IMR-90 (cell line): ENCODE results near the gene ST6GALNAC3. TPM values are rescaled to one million over a fixed set of nuclear protein-coding genes. Genes with fewer than 3 reads are reported as not detected.

ENCODE experiments used
- ATAC-seq: fragments of 200-7000 bp; cut with Tn5 transposase; 2 replicates; pipeline ENCODE4 v1.9.1; 2020; ENCODE audit warnings: low read depth, mild to moderate bottlenecking, moderate library complexity
- BruUV-seq: library from RNA; stranded (reverse); fragments of 400-500 nt; replicated peaks from 2 replicates; lab custom pipeline; 2021; lab: Mats Ljungman, UMichigan
- CTCF ChIA-PET: fragments of 300-600 bp; formaldehyde crosslinking; extraction: SDS; loops from one replicate; lab custom pipeline; 2021; ENCODE audit warnings: antibody characterized with exemption; lab: Yijun Ruan, JAX
- POLR2A ChIA-PET: fragments of 300-600 bp; sonication (Branson Sonifier 250); formaldehyde crosslinking; loops from one replicate; lab custom pipeline; 2022; ENCODE audit warnings: antibody characterized with exemption; ENCODE audit not compliant: unreplicated experiment; lab: Charles Lee
- DNase-seq: peaks from one replicate; pipeline ENCODE4 v3.0.0; 2013
- H2AFZ ChIP-seq: replicated peaks from 2 replicates; pipeline ENCODE3; 2013; ENCODE audit warnings: low read length, mild to moderate bottlenecking; ENCODE audit not compliant: poor library complexity
- H2AK5ac ChIP-seq: 2 replicates; pipeline ENCODE4 v1.6.1; 2013; ENCODE audit warnings: low read depth, low read length, inconsistent platforms
- H2AK9ac ChIP-seq: replicated peaks from 2 replicates; pipeline ENCODE3; 2013; ENCODE audit warnings: mild to moderate bottlenecking, low read depth, low read length, moderate library complexity; ENCODE audit not compliant: poor library complexity
- H2BK120ac ChIP-seq: 2 replicates; pipeline ENCODE4 v1.6.1; 2013; ENCODE audit warnings: low read depth, low read length, inconsistent platforms
- H2BK15ac ChIP-seq: 3 replicates; pipeline ENCODE4 v1.6.1; 2013; ENCODE audit warnings: low read depth, low read length, inconsistent platforms
- H2BK20ac ChIP-seq: 2 replicates; pipeline ENCODE4 v1.6.1; 2013; ENCODE audit warnings: low read depth, mild to moderate bottlenecking, inconsistent platforms, low read length, moderate library complexity
- H2BK5ac ChIP-seq: 2 replicates; pipeline ENCODE4 v1.6.1; 2013; ENCODE audit warnings: mild to moderate bottlenecking, low read depth, low read length, inconsistent platforms; ENCODE audit not compliant: poor library complexity, severe bottlenecking
- H3K14ac ChIP-seq: replicated peaks from 2 replicates; pipeline ENCODE4 v1.6.1; 2013; ENCODE audit warnings: low read depth, low read length, inconsistent platforms
- H3K18ac ChIP-seq: 2 replicates; pipeline ENCODE4 v1.6.1; 2013; ENCODE audit warnings: low read depth, low read length, control low read depth
- H3K23ac ChIP-seq: 2 replicates; pipeline ENCODE4 v1.6.1; 2013; ENCODE audit warnings: low read depth, low read length, inconsistent platforms
- H3K27ac ChIP-seq: 2 replicates; pipeline ENCODE4 v1.5.1; 2013; ENCODE audit warnings: mild to moderate bottlenecking, control low read depth, low read length; ENCODE audit not compliant: insufficient read depth
- H3K27me3 ChIP-seq: 2 replicates; pipeline ENCODE4 v1.6.1; 2013; ENCODE audit warnings: low read length; ENCODE audit not compliant: control insufficient read depth, insufficient read depth
- H3K36me3 ChIP-seq: 2 replicates; pipeline ENCODE4 v1.6.1; 2013; ENCODE audit warnings: low read length, mixed read lengths; ENCODE audit not compliant: control insufficient read depth, insufficient read depth
- H3K4ac ChIP-seq: 2 replicates; pipeline ENCODE4 v1.6.1; 2013; ENCODE audit warnings: low read depth, low read length, inconsistent platforms
- H3K4me1 ChIP-seq: 2 replicates; pipeline ENCODE4 v1.6.1; 2013; ENCODE audit warnings: low read length, mixed read lengths; ENCODE audit not compliant: control insufficient read depth, insufficient read depth
- H3K4me2 ChIP-seq: 2 replicates; pipeline ENCODE4 v1.6.1; 2013; ENCODE audit warnings: low read depth, mild to moderate bottlenecking, control low read depth, low read length, moderate library complexity
- H3K4me3 ChIP-seq: 2 replicates; pipeline ENCODE4 v1.5.1; 2013; ENCODE audit warnings: low read depth, mild to moderate bottlenecking, control low read depth, low read length, moderate library complexity; ENCODE audit not compliant: insufficient read depth
- H3K56ac ChIP-seq: 2 replicates; pipeline ENCODE4 v1.6.1; 2013; ENCODE audit warnings: low read length, inconsistent platforms; ENCODE audit not compliant: insufficient read depth; ENCODE audit errors: extremely low read depth
- H3K79me1 ChIP-seq, 2 experiments: 2 replicates each; pipeline ENCODE4 v1.6.1; 2013; ENCODE audit warnings: low read length in 2 of 2, inconsistent platforms in 1 of 2, low read depth in 1 of 2
- H3K9ac ChIP-seq: 2 replicates; pipeline ENCODE4 v1.6.1; 2013; ENCODE audit warnings: low read depth, low read length, control low read depth
- H3K9me1 ChIP-seq: 2 replicates; pipeline ENCODE4 v1.6.1; 2013; ENCODE audit warnings: low read length, inconsistent platforms; ENCODE audit not compliant: insufficient read depth
- H3K9me3 ChIP-seq: 2 replicates; pipeline ENCODE4 v1.6.1; 2013; ENCODE audit warnings: low read length; ENCODE audit not compliant: control insufficient read depth, insufficient read depth
- H4K20me1 ChIP-seq: 2 replicates; pipeline ENCODE4 v1.6.1; 2013; ENCODE audit warnings: low read length, inconsistent platforms; ENCODE audit not compliant: insufficient read depth
- H4K5ac ChIP-seq: 2 replicates; pipeline ENCODE4 v1.6.1; 2013; ENCODE audit warnings: mild to moderate bottlenecking, low read depth, low read length, control low read depth
- H4K8ac ChIP-seq, 2 experiments: 2 replicates each; pipeline ENCODE4 v1.6.1; 2013; ENCODE audit warnings: low read depth in 2 of 2, low read length in 2 of 2, control low read depth in 1 of 2, inconsistent platforms in 1 of 2
- H4K91ac ChIP-seq: 2 replicates; pipeline ENCODE4 v1.6.1; 2013; ENCODE audit warnings: low read depth, low read length, inconsistent platforms; ENCODE audit not compliant: insufficient read depth
- CEBPB ChIP-seq: IDR thresholded peaks from 2 replicates; pipeline ENCODE4 v1.6.1; 2012; ENCODE audit warnings: low read depth, low read length, improper control_type of control experiment
- MAFK ChIP-seq: IDR thresholded peaks from 2 replicates; pipeline ENCODE4 v1.6.1; 2012; ENCODE audit warnings: low read depth, low read length, improper control_type of control experiment
- MAZ ChIP-seq: IDR thresholded peaks from 2 replicates; pipeline ENCODE4 v1.6.1; 2012; ENCODE audit warnings: low read depth, mild to moderate bottlenecking, low read length, improper control_type of control experiment, moderate library complexity, borderline replicate concordance
- MXI1 ChIP-seq: IDR thresholded peaks from 2 replicates; pipeline ENCODE4 v1.6.1; 2012; ENCODE audit warnings: low read depth, mild to moderate bottlenecking, low read length, moderate library complexity, borderline replicate concordance
- NFE2L2 ChIP-seq: fragments of 150-350 bp; IDR thresholded peaks from 2 replicates; pipeline ENCODE4 v1.6.1; 2016; ENCODE audit warnings: low read depth, mild to moderate bottlenecking, low read length
- POLR2A ChIP-seq: IDR thresholded peaks from 2 replicates; pipeline ENCODE4 v1.6.1; 2012; ENCODE audit warnings: mild to moderate bottlenecking, low read depth, low read length
- RAD21 ChIP-seq: IDR thresholded peaks from 2 replicates; pipeline ENCODE4 v1.6.1; 2012; ENCODE audit warnings: low read length, improper control_type of control experiment
- RFX5 ChIP-seq: IDR thresholded peaks from 2 replicates; pipeline ENCODE4 v1.8.0; 2012; ENCODE audit warnings: low read depth, mild to moderate bottlenecking, low read length, moderate library complexity
- SMC3 ChIP-seq: fragments of 150-350 bp; IDR thresholded peaks from 2 replicates; pipeline ENCODE4 v1.6.1; 2016; ENCODE audit warnings: low read depth, mild to moderate bottlenecking, antibody characterized with exemption, low read length, moderate library complexity
- WGBS, 2 experiments: methylation state at CpG; one replicate each; pipeline versions ENCODE4 v1.1.5 to v1.1.7; 2013; ENCODE audit warnings: missing lambda C conversion rate in 2 of 2; ENCODE audit not compliant: insufficient read length in 1 of 2; ENCODE audit errors: extremely low coverage in 2 of 2; 5-methylcytosine and 5-hydroxymethylcytosine counted together
- dilution Hi-C: fragments of 300-500 bp; cut with HindIII; formaldehyde crosslinking; loops from one replicate; pipeline ENCODE4 v1.14.3; 2018; ENCODE audit warnings: low sequenced_read_pairs; ENCODE audit not compliant: unreplicated experiment
- in situ Hi-C: fragments of 300-500 bp; cut with MboI; formaldehyde crosslinking; loops from 3 replicates; pipeline ENCODE4 v1.14.3; 2019; ENCODE audit warnings: low sequenced_read_pairs, inconsistent platforms, mixed read lengths
- intact Hi-C: fragments of 100-400 bp; cut with micrococcal nuclease; formaldehyde crosslinking; loops from 2 replicates; pipeline ENCODE4 v1.10.0; 2022
- polyA plus RNA-seq, 3 experiments: library from polyadenylated mRNA; depleted of rRNA; stranded (reverse); fragments of >200 nt; gene quantifications; 2 replicates each; pipeline ENCODE4 v1.2.3, GENCODE V29; 2012; ENCODE audit warnings: low replicate concordance in 1 of 3
- total RNA-seq: library from RNA; depleted of rRNA; stranded (reverse); fragments of >200 nt; gene quantifications from 2 replicates; pipeline ENCODE4 v1.2.3, GENCODE V29; 2012
- TF ChIP-seq, protein P1 (sequence below): fragments of 150-350 bp; IDR thresholded peaks from 2 replicates; pipeline ENCODE4 v1.6.1; 2017; ENCODE audit warnings: mild to moderate bottlenecking, antibody characterized with exemption, low read length, low read depth
- TF ChIP-seq, protein P2 (sequence below): fragments of 150-350 bp; IDR thresholded peaks from 2 replicates; pipeline ENCODE4 v1.6.1; 2016; ENCODE audit warnings: low read depth, mild to moderate bottlenecking, low read length, moderate library complexity, borderline replicate concordance
- TF ChIP-seq, protein P3 (sequence below): conservative IDR thresholded peaks from 2 replicates; pipeline ENCODE4 v1.5.1; 2012; ENCODE audit warnings: mild to moderate bottlenecking, low read depth, low read length, improper control_type of control experiment

The ST6GALNAC3 gene
- total and polyA plus RNA-seq, 2 of the 4 experiments (the other 2 are of a cell fraction), result 0.65 to 1.3 TPM

GRCh38 chr1:76093522-76094312 is 19.2 kb downstream of the ST6GALNAC3 start:
- ATAC-seq (no peak), DNase-seq (no peak)
- Histone ChIP-seq H4K91ac (no peak overlapping the region), H2BK20ac (no peak overlapping the region), H3K27me3 (no peaks in the 10 kb centered on the region), H3K79me1 (no peaks in the 10 kb centered on the region), H3K27ac (no peak overlapping the region), H2AK9ac (no peak overlapping the region), H2BK15ac (no peak overlapping the region), H3K14ac (no peak overlapping the region), H3K4me3 (no peak overlapping the region), H4K20me1 (no peaks in the 10 kb centered on the region), H3K4me1 (no peaks in the 10 kb centered on the region), H2BK5ac (no peak overlapping the region), H4K5ac (no peak overlapping the region), H3K4ac (no peak overlapping the region), H2AK5ac (no peak overlapping the region), H3K9ac (no peak overlapping the region), H3K9me1 (no peaks in the 10 kb centered on the region), H3K18ac (no peak overlapping the region), H2AFZ (no peak overlapping the region), H3K4me2 (no peak overlapping the region), H3K36me3 (no peaks in the 10 kb centered on the region), H4K8ac (no peak overlapping the region), H2BK120ac (no peak overlapping the region), H3K23ac (no peak overlapping the region), H3K9me3 (no peaks in the 10 kb centered on the region), H3K56ac (no peak overlapping the region)
- BruUV-seq, result no TSS peak
- ChIA-PET POLR2A (no interaction called here), CTCF (no interaction called here)
- dilution Hi-C loops, result no loop called here
- in situ Hi-C loops, result no loop called here
- 40% methylated on average over 1 of the region's 8 CpGs; no CpG with 5 or more reads in 1 of the 2 experiments for WGBS, 2 experiments
- TF ChIP-seq POLR2A (no peak), MAZ (no peak), NFE2L2 (no peak), MAFK (no peak), CEBPB (no peak), RFX5 (no peak), RAD21 (no peak), SMC3 (no peak), MXI1 (no peak)
- TF ChIP-seq, protein P1, sequence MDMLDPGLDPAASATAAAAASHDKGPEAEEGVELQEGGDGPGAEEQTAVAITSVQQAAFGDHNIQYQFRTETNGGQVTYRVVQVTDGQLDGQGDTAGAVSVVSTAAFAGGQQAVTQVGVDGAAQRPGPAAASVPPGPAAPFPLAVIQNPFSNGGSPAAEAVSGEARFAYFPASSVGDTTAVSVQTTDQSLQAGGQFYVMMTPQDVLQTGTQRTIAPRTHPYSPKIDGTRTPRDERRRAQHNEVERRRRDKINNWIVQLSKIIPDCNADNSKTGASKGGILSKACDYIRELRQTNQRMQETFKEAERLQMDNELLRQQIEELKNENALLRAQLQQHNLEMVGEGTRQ, result no peak
- TF ChIP-seq, protein P2, sequence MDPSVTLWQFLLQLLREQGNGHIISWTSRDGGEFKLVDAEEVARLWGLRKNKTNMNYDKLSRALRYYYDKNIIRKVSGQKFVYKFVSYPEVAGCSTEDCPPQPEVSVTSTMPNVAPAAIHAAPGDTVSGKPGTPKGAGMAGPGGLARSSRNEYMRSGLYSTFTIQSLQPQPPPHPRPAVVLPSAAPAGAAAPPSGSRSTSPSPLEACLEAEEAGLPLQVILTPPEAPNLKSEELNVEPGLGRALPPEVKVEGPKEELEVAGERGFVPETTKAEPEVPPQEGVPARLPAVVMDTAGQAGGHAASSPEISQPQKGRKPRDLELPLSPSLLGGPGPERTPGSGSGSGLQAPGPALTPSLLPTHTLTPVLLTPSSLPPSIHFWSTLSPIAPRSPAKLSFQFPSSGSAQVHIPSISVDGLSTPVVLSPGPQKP, result no peak
- TF ChIP-seq, protein P3, sequence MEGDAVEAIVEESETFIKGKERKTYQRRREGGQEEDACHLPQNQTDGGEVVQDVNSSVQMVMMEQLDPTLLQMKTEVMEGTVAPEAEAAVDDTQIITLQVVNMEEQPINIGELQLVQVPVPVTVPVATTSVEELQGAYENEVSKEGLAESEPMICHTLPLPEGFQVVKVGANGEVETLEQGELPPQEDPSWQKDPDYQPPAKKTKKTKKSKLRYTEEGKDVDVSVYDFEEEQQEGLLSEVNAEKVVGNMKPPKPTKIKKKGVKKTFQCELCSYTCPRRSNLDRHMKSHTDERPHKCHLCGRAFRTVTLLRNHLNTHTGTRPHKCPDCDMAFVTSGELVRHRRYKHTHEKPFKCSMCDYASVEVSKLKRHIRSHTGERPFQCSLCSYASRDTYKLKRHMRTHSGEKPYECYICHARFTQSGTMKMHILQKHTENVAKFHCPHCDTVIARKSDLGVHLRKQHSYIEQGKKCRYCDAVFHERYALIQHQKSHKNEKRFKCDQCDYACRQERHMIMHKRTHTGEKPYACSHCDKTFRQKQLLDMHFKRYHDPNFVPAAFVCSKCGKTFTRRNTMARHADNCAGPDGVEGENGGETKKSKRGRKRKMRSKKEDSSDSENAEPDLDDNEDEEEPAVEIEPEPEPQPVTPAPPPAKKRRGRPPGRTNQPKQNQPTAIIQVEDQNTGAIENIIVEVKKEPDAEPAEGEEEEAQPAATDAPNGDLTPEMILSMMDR, result no peak
- intact Hi-C loops, result no loop called here
